ENCODE data around the gene SKP1.
"Not testable (repeated sequence)": the region's sequence is repeated elsewhere in the genome, so short reads cannot be mapped to it uniquely, and the experiment has no call there.

Gene SKP1

DNA sequence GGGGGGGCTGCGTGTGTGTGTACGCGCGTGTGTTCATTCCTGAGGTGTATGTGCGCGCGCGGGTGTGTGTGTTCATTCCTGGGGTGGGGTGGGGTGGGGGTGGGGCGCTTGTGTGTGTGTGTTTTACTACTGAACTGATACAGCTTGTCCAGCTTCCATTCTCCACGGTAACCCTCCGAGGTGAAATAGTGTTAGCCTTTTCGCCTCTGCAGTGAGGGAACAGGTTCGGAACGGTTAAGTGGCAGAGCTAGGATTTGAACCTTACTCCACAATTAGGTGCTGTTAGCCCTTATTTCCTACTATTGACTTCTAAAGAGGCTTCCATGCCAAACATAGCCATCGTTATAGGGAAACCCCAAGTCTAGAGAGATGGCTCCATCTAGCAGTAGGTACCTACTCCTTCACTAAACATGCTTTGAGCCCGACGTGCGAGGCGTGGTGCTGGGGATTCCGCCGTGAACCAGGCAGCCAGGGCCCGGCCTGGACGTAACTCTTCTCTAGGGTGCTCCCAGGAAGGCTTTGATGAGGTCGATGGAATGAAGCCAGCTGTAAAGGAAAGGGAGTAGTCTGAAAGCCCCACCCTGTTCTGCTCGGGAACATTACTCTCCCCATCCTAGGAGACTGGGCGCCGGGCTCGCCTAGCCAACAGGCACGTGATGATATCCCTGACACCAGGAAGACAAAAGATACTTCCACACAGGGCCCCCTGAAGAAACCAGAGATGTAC, 782 bp upstream of the SKP1 start:
- DNase-seq: no peak

DNA sequence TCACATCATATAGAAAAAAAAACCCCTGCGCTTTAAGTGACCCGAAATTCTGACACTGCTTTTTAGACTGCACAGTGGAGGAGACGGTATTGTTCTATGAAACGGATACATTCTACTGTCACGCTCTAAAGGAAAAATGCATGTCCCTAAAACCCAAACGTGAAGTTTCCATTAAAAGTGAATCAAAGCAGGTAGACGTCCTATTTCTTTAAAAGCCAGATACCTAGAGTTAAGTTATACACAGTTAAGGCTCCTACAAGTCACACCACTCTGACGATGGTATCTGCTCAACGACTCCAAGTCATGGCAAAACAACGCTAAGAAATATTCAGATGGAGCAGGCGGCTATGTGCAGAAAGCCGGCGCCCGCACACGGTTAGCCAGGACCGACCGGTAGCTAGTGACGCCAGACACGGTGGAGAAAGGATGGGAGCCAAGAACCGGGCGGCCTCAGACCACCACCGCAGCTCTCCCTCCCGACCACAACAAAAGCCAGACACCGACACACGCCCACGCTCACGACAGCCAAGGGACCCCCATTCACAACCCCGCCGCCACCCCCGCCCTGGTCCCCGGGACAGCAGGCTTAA, 734 bp downstream of the SKP1 start:
- DNase-seq: peak; percentile 14 to 50

DNA sequence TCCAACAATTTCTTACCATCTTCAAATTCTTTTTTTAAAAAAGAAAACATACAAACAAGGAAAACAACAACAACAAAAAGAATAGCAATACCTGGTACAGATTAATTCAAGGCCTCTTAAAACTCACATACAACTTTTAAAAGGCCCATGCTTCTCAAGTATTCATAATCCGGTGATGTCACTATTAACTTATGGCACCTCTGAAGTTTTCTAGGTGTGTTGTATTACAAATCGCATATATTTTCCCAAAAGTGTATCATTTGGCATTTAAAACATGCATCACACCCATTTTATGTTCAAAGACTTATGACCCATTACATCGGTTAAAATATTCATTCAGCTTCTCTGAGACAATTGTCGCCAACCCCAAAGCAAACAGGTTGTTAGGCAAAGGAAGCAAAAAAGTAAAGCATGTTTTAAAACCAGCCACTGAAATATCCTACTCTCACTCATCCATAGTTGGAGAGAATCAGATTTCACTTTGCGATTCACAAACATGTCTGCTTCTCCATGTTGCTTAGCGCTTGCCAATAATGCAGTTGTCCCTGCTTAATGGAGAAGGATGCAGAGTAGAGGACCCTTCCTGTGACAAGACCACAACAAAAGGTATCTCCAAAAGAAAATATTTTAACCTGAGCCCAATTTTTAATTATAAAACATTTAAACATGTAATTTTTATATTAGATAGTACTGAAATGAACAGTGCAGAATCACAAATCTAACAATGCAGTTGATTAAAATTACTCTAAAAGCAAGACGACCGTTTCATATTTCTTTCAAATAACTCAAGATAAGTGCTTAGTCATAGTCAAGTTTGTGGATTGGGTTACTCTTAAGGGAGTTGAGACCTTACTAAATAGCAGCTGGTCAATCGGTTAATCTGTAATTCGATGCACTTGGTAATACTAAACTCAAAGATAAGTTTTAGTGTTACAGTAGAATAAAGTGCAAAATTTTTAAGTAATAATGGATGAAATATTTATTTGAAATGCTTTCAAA, 1.6 kb downstream of the SKP1 start:
- no peak for DNase-seq

DNA sequence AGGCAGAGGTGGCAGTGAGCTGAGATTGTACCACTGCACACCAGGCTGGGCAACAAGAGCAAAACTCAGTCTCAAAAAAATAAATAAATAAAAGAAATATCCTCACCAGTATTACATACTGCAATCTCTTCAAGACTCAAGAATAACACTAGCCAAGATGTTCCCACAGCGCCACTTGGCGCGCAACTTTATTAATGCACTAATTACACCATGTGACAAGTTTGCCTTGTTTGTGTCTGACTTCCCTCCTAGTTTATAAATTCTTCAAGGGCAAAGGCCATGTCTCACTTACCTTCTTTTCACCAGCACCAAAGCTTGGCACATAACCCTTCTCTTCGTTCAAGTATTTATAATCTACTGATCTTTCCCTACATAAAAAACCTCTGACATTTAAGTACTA, 4.8 kb downstream of the SKP1 start:
- DNase-seq: no peak

DNA sequence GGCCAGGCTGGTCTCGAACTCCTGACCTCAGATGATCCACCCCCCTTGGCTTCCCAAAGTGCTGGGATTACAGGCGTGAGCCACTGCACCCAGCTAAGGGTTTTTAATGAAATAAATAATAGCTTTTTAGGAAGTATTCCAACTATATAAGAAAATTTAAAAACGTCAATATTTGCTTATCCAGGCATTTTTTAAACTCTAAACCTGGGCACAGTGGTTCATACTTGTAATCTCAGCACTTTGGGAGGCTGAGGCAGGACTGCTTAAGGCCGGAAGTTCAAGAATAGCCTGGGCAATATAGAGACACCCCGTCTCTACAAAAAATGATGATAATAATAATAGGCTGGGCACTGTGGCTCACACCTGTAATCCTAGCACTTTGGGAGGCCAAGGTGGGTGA, 14.2 kb downstream of the SKP1 start:
- DNase-seq: no peak

DNA sequence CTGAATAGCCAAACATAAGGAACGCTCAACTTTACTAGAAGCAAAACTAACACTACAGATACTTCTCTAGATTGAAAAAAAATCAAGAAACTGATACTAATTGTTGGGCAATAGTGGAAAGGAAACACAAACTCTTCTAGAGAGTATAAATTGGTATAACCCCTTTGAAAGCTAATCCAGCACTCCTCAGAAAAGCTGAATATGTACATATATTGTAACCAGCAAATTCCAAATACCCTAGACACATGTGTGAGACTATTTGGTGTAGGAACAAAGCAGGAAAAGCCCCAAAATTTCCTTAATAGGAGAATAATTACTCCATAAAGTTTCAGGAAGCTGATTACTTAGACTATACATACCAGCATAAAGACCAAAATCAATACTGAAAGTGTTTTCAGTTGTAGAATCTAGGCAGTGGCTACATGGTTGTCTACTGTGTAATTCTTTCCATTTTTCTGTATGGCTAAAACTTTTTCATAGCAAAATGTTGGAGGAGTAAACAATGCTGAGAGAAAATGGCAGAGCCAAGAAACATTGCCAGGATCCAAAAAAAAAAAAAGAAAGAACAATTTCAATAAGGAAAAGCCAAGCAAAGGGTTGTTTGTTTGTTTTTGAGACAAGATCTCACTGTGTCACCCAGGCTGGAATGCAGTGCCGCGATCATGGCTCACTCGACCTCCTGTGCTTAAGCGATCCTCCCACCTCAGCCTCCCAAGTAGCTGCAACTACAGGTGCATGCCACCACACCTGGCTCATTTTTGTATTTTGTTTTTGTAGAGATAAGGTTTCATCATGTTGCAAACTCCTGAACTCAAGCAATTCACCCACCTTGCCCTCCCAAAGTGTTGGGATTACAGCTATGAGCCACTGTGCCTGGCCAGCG, 15.0 kb downstream of the SKP1 start:
- no peak for DNase-seq

DNA sequence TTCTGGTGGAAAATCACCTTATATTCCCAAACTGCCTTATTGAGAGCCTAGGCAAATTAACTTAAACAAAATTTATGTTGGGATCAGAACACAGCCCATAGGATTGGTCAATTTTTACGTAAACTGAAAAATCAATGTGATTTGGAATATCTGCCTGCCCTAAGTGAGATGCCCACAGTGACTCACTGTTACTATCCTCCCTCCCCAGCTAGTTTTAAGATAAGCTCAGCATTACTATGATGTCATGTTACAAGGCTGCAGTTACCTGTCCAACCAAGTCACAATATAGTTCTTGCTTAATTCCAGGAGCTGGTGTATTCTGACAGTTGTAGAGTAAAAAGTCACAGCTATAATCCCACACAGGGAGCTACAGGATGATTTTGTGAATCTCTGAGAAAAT, 23.1 kb downstream of the SKP1 start:
- DNase-seq: no peak

DNA sequence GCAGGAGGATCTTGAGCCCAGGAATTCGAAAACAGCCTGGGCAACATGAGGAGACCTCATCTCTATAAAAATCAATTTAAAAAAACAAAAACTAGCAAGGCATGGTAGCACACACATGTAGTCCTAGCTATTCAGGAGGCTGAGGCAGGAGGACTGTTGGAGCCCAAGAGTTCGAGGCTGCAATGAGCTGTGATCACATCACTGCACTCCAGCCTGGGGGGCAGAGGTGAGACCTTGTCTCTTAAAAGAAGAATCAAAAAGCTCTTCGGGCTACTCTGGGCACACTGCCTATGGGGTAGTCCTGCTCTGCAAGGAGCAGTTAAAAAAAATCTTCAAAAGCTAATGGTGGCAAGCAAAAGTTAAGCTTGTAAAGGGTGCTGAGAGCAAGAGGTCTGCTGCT, 23.5 kb downstream of the SKP1 start:
- no peak for DNase-seq

DNA sequence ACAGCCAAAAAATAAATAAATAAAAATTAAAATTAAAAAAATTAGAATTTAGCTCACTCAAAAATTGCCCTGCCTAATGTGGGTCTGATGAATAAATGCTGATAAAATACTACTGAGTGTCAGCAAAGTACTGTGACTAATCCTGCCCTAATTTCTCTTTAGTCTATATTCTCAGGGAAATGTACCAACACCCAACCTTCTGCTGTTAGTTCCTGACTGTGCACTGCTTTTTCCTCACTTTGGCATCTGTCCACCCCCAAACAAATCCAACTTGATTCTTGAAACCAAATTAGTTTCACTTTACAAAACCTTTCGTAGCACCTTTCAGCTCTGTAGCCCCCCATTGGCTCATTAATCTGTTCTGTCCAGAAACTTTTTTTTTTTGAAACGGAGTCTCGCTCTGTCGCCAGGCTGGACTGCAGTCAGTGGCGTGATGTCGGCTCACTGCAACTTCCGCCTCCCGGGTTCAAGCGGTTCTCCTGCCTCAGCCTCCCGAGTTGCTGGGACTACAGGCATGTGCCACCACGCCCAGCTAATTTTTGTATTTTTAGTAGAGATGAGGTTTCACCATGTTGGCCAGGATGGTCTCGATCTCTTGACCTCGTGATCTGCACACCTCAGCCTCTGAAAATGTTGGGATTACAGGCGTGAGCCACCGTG, 24.4 kb downstream of the SKP1 start:
- DNase-seq: not testable (repeated sequence)

DNA sequence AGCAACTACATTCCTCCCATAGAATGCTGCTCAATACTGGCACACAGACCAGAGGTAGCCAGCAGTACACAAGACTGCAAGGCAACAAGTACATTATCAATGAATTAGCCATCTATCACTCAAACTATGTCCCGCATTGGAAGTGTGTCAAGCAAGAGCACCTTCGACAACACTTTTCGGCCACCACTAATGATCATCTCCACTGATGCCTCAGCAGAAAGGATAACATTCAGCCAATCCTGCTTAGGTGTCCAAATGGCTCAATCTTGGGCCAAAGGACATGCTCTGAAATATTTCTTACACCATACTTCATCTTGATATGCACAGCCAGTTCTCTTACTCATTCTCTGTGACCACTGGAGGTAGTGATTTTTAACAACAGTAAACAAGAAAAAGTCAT, 25.0 kb downstream of the SKP1 start:
- DNase-seq: no peak

DNA sequence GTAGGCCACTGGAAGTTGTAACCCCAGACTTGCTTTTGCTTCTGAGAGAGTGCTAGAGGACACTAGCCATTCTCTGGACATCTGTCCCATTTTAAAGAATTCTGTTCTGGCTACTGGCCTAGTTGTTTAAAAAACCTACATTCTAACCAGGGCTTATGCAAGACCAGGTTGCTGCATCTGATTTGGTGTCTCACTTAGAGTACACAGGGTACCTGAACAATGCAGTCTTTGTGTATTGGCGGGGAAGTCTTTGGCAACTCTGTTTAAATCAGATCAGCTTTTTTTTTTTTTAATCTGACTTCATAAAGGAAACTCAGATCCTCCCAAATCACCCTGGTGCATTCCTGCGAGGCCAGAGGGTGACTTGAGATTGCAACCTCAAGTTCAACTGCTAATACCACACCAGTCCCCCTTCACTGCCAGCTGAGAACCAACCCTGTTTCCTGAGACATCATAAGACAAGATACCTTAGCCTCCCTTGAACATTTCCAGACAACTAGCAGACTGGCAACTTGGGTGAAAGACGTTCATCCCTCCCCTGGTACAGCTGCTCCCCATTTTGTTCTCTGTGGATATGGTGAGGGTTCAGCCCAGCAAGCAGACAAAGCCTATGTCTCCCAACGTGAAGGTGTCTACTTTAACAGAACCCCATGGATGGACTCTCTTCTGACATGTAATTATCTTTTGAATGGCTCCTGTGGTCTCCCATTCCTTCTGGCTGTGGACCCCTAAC, 27.0 kb downstream of the SKP1 start:
- DNase-seq: no peak

DNA sequence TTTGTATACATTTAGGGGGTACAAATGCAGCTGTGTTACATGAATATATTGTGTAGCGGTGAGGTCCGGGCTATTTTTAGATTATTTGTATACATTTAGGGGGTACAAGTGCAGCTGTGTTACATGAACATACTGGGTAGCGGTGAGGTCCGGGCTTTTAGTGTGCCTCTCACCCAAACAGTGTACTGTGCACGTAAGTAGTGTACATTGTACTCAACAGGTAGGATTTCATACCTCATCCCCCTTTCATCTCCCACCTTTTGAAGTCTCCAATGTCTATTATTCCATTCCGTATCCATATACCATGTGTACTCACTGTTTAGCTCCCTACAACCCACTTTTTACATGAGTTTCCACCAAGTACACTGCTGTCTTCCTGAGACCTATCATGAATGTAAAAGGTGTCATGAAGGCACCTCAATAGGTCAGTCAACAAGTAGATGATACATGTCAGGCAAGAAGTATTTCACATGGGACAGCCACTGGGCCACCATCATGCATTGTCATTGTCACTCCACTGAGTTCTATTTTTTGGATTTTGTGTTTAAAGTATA, 27.7 kb downstream of the SKP1 start:
- no peak for DNase-seq

DNA sequence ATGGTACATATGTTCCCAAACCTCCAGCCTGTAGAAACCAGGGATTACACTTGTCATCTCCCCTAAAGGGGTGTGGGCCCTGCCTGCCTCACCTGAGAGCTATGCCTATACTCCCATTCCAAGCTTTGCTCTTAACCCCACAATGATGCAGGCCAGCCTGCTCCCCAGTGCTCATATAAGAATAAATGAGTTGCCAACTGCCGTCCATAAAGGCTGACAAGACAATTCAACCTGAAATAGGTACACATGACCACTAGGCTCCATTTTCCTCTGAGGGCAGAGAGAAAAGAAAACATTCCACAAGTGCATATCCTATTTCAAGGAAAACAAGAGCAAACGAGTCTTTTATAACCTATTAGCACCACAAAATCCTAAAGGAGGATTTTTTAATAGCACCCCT, 28.4 kb downstream of the SKP1 start:
- no peak for DNase-seq

DNA sequence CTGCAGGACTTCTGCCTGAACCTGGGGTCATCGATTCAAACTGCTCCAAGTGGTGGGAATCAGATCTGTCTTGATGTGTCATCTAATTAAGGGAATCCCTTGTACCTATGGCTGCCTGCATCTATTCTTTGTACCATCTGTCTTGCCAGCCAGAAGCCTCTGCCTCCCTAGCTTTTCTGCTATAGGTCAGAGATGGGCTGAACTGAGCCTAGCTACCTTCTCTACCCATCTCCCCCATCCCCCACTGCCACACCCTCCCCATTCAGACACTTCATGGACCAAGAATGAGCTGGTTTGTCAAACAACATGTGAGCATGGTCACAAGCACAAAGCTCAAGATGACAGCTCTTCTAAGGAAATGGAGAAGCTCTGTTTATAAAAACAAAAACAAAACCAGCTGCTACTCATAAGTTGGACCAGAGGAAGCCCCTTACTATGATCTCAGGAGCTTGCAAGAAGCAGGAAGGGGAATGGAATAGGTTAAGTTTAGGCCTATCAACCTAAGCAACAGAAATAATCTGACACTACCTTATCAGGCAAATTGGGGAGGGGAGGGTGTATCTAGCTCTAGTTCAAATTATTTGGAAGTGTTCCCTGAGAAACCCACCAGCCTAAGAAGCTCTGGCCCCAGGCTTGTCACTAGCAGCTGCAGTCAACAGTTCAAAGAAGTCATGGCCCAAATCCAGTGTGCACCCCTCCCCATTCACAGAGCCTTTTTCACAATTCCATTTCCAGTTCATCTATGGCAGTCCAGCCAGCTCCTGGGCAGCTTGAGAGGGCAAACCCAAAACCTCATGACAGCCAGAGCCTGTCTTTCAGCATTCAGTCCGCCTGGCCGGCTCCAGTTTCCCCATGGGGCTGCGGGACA, 29.9 kb downstream of the SKP1 start:
- DNase-seq: no peak

DNA sequence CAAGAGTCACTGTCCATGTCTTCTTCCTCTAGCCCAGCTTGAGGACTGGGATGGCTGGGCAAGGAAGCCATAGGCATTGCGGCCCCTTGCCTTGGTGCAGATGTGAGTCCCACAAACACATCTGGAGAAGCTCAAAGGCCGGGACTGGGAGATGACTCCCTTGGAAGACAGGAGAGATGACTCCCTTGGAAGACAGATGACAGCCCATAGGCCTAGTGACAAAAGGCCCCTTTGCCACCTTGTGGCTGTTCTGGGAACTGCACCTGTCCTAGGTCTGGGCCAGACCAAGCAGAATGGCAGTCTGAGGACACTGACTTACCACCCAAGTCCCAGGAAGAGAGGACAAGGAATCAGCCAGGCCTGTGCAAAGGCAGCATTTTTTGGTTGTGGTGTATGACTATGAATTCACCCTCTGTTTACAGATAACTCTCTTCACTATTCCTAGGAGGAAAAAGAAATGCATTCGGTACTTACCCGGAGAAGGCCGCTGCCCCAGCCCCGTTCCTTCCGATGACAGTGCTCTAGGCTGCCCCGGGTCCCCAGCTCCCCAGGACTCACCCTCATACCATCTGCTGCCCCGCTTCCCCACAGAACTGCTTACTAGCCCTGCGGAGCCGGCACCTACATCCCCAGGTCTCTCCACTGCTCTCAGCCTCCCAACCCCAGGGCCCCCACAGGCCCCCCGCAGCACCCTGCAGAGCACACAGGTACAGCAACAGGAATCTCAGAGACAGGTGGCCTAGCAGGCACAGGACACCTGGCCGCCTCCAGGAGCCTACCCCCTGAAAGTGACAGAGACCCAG, 30.8 kb downstream of the SKP1 start:
- peak; percentile 74 to 85 for DNase-seq

DNA sequence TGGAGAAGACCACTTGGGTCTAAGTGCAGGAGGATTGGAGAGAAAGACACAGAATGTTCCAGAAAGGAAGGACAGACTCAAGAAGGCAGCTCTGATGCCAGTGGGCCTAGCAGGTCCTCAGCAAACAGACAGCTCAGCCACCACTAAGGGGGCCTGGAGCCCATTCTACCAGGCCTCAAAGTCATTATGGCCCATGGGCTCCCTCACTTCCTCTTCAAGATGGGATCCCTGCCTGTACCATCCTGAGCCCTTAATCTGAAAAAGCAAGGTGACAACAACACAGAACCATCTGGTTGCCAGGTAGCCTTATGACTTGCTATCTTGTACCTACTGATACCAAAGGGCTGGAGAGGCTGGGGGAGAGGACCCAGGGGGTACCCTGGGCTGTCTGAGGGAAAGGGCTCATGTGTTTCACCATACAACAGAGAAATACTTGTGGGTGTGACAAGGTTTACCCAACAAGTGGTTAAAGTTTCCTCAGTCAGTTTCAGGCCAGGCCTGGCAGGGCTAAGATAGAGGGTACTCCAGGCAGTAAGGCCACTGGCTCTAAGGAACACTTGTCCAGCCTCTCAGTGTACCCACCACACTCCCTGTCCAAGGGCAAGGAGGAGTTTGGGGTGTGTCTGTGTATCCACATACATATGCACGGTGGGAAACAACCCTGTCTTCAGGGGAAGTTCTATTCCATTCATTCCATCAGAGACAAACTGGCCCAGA, 31.6 kb downstream of the SKP1 start:
- DNase-seq: no peak

DNA sequence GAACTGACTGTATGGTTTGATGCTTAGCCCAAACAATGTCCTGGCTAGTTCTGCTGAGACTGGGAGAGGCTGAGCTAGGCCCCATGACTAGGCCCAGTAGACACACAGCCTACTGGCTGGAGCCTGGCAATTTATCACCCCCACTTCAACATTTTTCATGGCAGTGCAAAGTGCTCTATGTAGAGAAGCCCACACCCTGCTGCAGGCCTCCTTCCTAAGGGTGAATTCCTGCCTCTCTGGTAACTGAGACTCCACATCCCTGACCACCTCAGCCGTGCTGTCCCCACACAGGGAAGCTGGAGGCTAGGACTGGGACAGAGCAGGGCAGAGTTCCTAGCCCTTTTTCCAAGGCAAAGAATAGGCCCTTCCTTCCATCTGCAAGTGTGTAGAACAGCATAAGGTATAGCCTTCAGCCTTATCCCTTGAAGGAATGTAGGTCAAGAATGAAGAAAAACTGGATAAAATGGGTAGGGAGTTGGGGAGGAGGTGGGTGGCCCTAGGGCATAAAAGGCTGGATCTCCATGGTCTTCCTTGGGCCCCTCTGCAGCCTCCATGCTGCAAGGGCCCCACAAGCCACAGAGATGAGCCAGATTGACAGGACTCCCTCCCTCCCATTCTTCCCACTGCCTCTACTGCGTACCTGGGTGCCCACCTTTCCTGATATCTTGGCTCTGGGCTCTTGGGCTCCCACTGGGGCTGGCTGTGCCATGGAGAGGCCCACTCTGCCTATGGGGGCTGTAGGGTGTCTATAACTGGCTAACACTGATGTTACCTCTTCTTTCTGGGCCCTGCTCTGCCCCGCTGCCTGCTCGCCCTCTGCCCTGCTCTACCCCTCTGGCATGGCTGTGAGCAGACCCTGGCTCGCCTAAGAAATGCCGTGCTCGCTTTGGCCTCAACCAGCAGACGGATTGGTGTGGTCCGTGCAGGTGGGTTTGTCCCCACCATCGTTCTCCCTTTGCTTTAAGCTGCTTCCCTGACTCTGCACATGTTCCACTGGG, 32.5 kb downstream of the SKP1 start:
- DNase-seq: no peak
